Type B pancreatic cell (in vitro differentiated cells): ENCODE measurements around the gene BTBD17. TPM values are rescaled to one million over a fixed set of nuclear protein-coding genes. Genes with fewer than 3 reads are reported as not detected.

Experiments
- DNase-seq: peaks from one replicate; pipeline ENCODE4 v3.0.0; 2021; ENCODE audit warnings: mixed read lengths; ENCODE audit not compliant: unreplicated experiment; ENCODE audit errors: extremely low spot score
- H3K27ac Mint-ChIP-seq: 2 replicates; pipeline ENCODE4 v1.8.0; 2021; ENCODE audit warnings: mild to moderate bottlenecking, mixed read lengths
- H3K27me3 Mint-ChIP-seq: 2 replicates; pipeline ENCODE4 v1.8.0; 2021; ENCODE audit warnings: mixed read lengths
- H3K36me3 Mint-ChIP-seq: 2 replicates; pipeline ENCODE4 v1.8.0; 2021; ENCODE audit warnings: mixed read lengths
- H3K4me1 Mint-ChIP-seq: one replicate; pipeline ENCODE4 v1.8.0; 2021; ENCODE audit warnings: mixed read lengths; ENCODE audit not compliant: unreplicated experiment
- H3K4me3 Mint-ChIP-seq: 2 replicates; pipeline ENCODE4 v1.8.0; 2021; ENCODE audit warnings: mild to moderate bottlenecking, mixed read lengths
- H3K9me3 Mint-ChIP-seq: 2 replicates; pipeline ENCODE4 v1.8.0; 2021; ENCODE audit warnings: mixed read lengths
- CTCF ChIP-seq: fragments of 200-600 bp; sonication (generic); conservative IDR thresholded peaks from 2 replicates; pipeline ENCODE4 v1.5.0; 2021; ENCODE audit warnings: antibody characterized with exemption, mild to moderate bottlenecking
- total RNA-seq: library from RNA; stranded (reverse); gene quantifications from 2 replicates; pipeline ENCODE4 v1.2.1, GENCODE V29; 2021; ENCODE audit warnings: low replicate concordance

BTBD17 gene
- total RNA-seq, 1 donor from 2014 or later, result 5.2 TPM

- Mint-ChIP-seq H3K9me3 (no peaks in the 10 kb centered on the region), H3K36me3 (no peaks in the 10 kb centered on the region), H3K4me3 (peak overlapping the region; percentile 45), H3K27ac (peak overlapping the region; percentile 39), H3K27me3 (peaks cover 2% of the 10 kb centered on the region), H3K4me1 (no peaks in the 10 kb centered on the region)
- no peak for TF ChIP-seq CTCF
- DNase-seq, result no peak
Measured at GRCh38 chr17:74369221-74369620, 7.6 kb upstream of the BTBD17 start.

- H3K27ac Mint-ChIP-seq, result peak overlapping the region; percentile 39
- peak; percentile 96 for TF ChIP-seq CTCF
- no peaks in the 10 kb centered on the region for H3K9me3 Mint-ChIP-seq
- peak overlapping the region; percentile 52 for H3K4me3 Mint-ChIP-seq
- peaks cover 4% of the 10 kb centered on the region for H3K27me3 Mint-ChIP-seq
- no peak for DNase-seq
- H3K36me3 Mint-ChIP-seq, result no peaks in the 10 kb centered on the region
- no peaks in the 10 kb centered on the region for H3K4me1 Mint-ChIP-seq
Measured at GRCh38 chr17:74368341-74369081, 6.8 kb upstream of the BTBD17 start.

- Mint-ChIP-seq H3K27me3 (peaks cover 8% of the 10 kb centered on the region), H3K4me3 (no peak within 1 kb of the TSS), H3K27ac (no peak within 1 kb of the TSS), H3K9me3 (no peaks in the 10 kb centered on the region), H3K36me3 (no peaks in the 10 kb centered on the region), H3K4me1 (no peaks in the 10 kb centered on the region)
- no peak for TF ChIP-seq CTCF
- DNase-seq, result no peak
Measured at GRCh38 chr17:74367206-74367605, 5.5 kb upstream of the BTBD17 start, which contains the start of gene GPR142. GPR142 (plus strand) TSS chr17:74367506; CDS start chr17:74369541, 2,035 bp downstream.

- Mint-ChIP-seq H3K4me1 (peaks cover 4% of the 10 kb centered on the region), H3K4me3 (peak overlapping the region; percentile 25), H3K36me3 (no peaks in the 10 kb centered on the region), H3K27me3 (peaks cover 23% of the 10 kb centered on the region), H3K27ac (no peak overlapping the region), H3K9me3 (no peaks in the 10 kb centered on the region)
- no peak for DNase-seq
- no peak for TF ChIP-seq CTCF
Measured at GRCh38 chr17:74362810-74363498, 1.3 kb upstream of the BTBD17 start.

- no peak for DNase-seq
- Mint-ChIP-seq H3K36me3 (no peaks in the 10 kb centered on the region), H3K4me1 (peaks cover 7% of the 10 kb centered on the region), H3K9me3 (no peaks in the 10 kb centered on the region), H3K27ac (no peak overlapping the region), H3K4me3 (no peak overlapping the region), H3K27me3 (peaks cover 27% of the 10 kb centered on the region)
- no peak for TF ChIP-seq CTCF
Measured at GRCh38 chr17:74362069-74362405, 369 bp upstream of the BTBD17 start.
